Mammary epithelial cell (primary cell): Measurements from ENCODE around the gene PLEKHG5.

ENCODE experiments used
- CTCF ChIP-seq, 2 donors: IDR thresholded peaks in 1 of 2; conservative IDR thresholded peaks in 1 of 2; 2 replicates each; pipeline ENCODE4 v1.5.1; 2011 to 2012; ENCODE audit warnings: inconsistent platforms in 2 of 2, low read length in 2 of 2, mild to moderate bottlenecking in 2 of 2, control low read depth in 1 of 2, low read depth in 1 of 2; ENCODE audit not compliant: insufficient read depth in 1 of 2; ENCODE audit errors: extremely low read depth in 1 of 2
- EZH2 ChIP-seq: IDR thresholded peaks from 2 replicates; pipeline ENCODE4 v1.6.1; 2012; ENCODE audit warnings: low read length, inconsistent platforms, borderline replicate concordance

GRCh38 chr1:6425658-6426057 lies 65.8 kb downstream of the PLEKHG5 start:
- TF ChIP-seq CTCF (conservative IDR thresholded peaks at IDR 0.05 in 1 of 2, IDR thresholded peaks at IDR 0.05 in 1 of 2; ENCODE audit: extremely low read depth in 1 of 2, insufficient read depth in 1 of 2, low read depth in 1 of 2, low read length in 2 of 2): no peak
- no peak for TF ChIP-seq EZH2
